ENCODE data around the gene MRGPRF.

The MRGPRF gene

GRCh38 chr11:68969386-68969785 is 43.7 kb downstream of the MRGPRF start:
- peaks cover 25% of the 10 kb centered on the region; the same call in 1 of the 2 replicates for H3K27me3 ChIP-seq (ENCODE audit: insufficient read depth, low read depth)
- H2AFZ ChIP-seq (ENCODE audit: low read depth): no peak overlapping the region
- H3K4me1 ChIP-seq (ENCODE audit: low read depth, poor library complexity, severe bottlenecking): no peaks in the 10 kb centered on the region
- H3K79me2 ChIP-seq (ENCODE audit: insufficient read depth, low read depth): no peaks in the 10 kb centered on the region
- no peak overlapping the region for H3K9ac ChIP-seq
- H4K20me1 ChIP-seq (ENCODE audit: insufficient read depth): no peaks in the 10 kb centered on the region
- H3K27ac ChIP-seq: no peak overlapping the region
- no peak overlapping the region for H3K4me2 ChIP-seq
- no peak for TF ChIP-seq CTCF (conservative IDR thresholded peaks at IDR 0.05; ENCODE audit: low read depth, low read length)
- H3K36me3 ChIP-seq (ENCODE audit: insufficient read depth): no peaks in the 10 kb centered on the region
- H3K4me3 ChIP-seq (IDR thresholded peaks at IDR 0.05; ENCODE audit: insufficient read depth, low read depth, low read length): no peak overlapping the region

GRCh38 chr11:68968306-68969250 is 44.5 kb downstream of the MRGPRF start:
- H3K9ac ChIP-seq: no peak overlapping the region
- peaks cover 24% of the 10 kb centered on the region; the same call in 1 of the 2 replicates for H3K27me3 ChIP-seq (ENCODE audit: insufficient read depth, low read depth)
- H3K4me2 ChIP-seq: no peak overlapping the region
- no peaks in the 10 kb centered on the region for H3K36me3 ChIP-seq (ENCODE audit: insufficient read depth)
- no peaks in the 10 kb centered on the region for H3K4me1 ChIP-seq (ENCODE audit: low read depth, poor library complexity, severe bottlenecking)
- H3K4me3 ChIP-seq (IDR thresholded peaks at IDR 0.05; ENCODE audit: insufficient read depth, low read depth, low read length): no peak overlapping the region
- H2AFZ ChIP-seq (ENCODE audit: low read depth): no peak overlapping the region
- no peaks in the 10 kb centered on the region for H4K20me1 ChIP-seq (ENCODE audit: insufficient read depth)
- no peak overlapping the region for H3K27ac ChIP-seq
- H3K79me2 ChIP-seq (ENCODE audit: insufficient read depth, low read depth): no peaks in the 10 kb centered on the region
- TF ChIP-seq CTCF (conservative IDR thresholded peaks at IDR 0.05; ENCODE audit: low read depth, low read length): no peak

GRCh38 chr11:68966894-68967780 is 45.9 kb downstream of the MRGPRF start:
- Histone ChIP-seq H3K36me3 (ENCODE audit: insufficient read depth) (no peaks in the 10 kb centered on the region), H3K4me2 (no peak overlapping the region), H3K4me1 (ENCODE audit: low read depth, poor library complexity, severe bottlenecking) (no peaks in the 10 kb centered on the region), H3K79me2 (ENCODE audit: insufficient read depth, low read depth) (no peaks in the 10 kb centered on the region), H2AFZ (ENCODE audit: low read depth) (no peak overlapping the region), H3K4me3 (IDR thresholded peaks at IDR 0.05; ENCODE audit: insufficient read depth, low read depth, low read length) (no peak overlapping the region), H3K9ac (no peak overlapping the region), H4K20me1 (ENCODE audit: insufficient read depth) (no peaks in the 10 kb centered on the region), H3K27me3 (ENCODE audit: insufficient read depth, low read depth) (peaks cover 17% of the 10 kb centered on the region; the same call in 1 of the 2 replicates), H3K27ac (no peak overlapping the region)
- TF ChIP-seq CTCF (conservative IDR thresholded peaks at IDR 0.05; ENCODE audit: low read depth, low read length): no peak

- Histone ChIP-seq H3K9ac (no peak overlapping the region), H4K20me1 (ENCODE audit: insufficient read depth) (no peaks in the 10 kb centered on the region), H3K36me3 (ENCODE audit: insufficient read depth) (no peaks in the 10 kb centered on the region), H3K4me2 (no peak overlapping the region), H3K4me3 (IDR thresholded peaks at IDR 0.05; ENCODE audit: insufficient read depth, low read depth, low read length) (no peak overlapping the region), H3K27me3 (ENCODE audit: insufficient read depth, low read depth) (peaks cover 17% of the 10 kb centered on the region; the same call in 1 of the 2 replicates), H3K79me2 (ENCODE audit: insufficient read depth, low read depth) (no peaks in the 10 kb centered on the region), H3K4me1 (ENCODE audit: low read depth, poor library complexity, severe bottlenecking) (no peaks in the 10 kb centered on the region), H2AFZ (ENCODE audit: low read depth) (no peak overlapping the region), H3K27ac (no peak overlapping the region)
- TF ChIP-seq CTCF (conservative IDR thresholded peaks at IDR 0.05; ENCODE audit: low read depth, low read length): no peak
These were observed 46.9 kb downstream of the MRGPRF start for GRCh38 chr11:68965901-68966853.
